Loucy (cell line): ENCODE data around the gene TFEB.

Experiments used
- CTCF ChIP-seq: fragments of 200-600 bp; sonication (generic); conservative IDR thresholded peaks from 2 replicates; pipeline ENCODE4 v1.5.1; 2014; ENCODE audit warnings: mild to moderate bottlenecking, antibody characterized with exemption, low read length
- EZH2phosphoT487 ChIP-seq: fragments of 200-600 bp; IDR thresholded peaks from 2 replicates; pipeline ENCODE4 v1.6.1; 2018; ENCODE audit warnings: antibody characterized with exemption, mild to moderate bottlenecking, moderate library complexity, borderline replicate concordance

- TF ChIP-seq CTCF = no peak
- TF ChIP-seq EZH2phosphoT487 = no peak
Measured at GRCh38 chr6:41658636-41659035, 76.8 kb downstream of the TFEB start.
